ENCODE measurements around the gene EEF1AKMT4.
"Not testable (repeated sequence)": the region's sequence is repeated elsewhere in the genome, so short reads cannot be mapped to it uniquely, and the experiment has no call there.

The EEF1AKMT4 gene

GRCh38 chr3:184259878-184260723 lies 10.6 kb downstream of the EEF1AKMT4 start:
- FAIRE-seq (no peak), DNase-seq (ENCODE audit: low spot score) (no peak)

GRCh38 chr3:184260724-184261269 lies 11.3 kb downstream of the EEF1AKMT4 start:
- DNase-seq (ENCODE audit: low spot score) (no peak), FAIRE-seq (no peak)

- DNase-seq (ENCODE audit: low spot score) (peak; percentile 53), FAIRE-seq (no peak)
These were observed 11.9 kb downstream of the EEF1AKMT4 start, which contains the start of gene CAMK2N2 for GRCh38 chr3:184261270-184261853. Gene CAMK2N2 (minus strand): TSS chr3:184261553. CDS start chr3:184261285, 268 bp downstream.

GRCh38 chr3:184261854-184262763 lies 12.6 kb downstream of the EEF1AKMT4 start:
- DNase-seq (ENCODE audit: low spot score) (no peak), FAIRE-seq (no peak)

- no peak for FAIRE-seq
- no peak for DNase-seq (ENCODE audit: low spot score)
These were observed 13.3 kb downstream of the EEF1AKMT4 start for GRCh38 chr3:184262764-184263179.

- DNase-seq (ENCODE audit: low spot score); FAIRE-seq: not testable (repeated sequence)
These were observed 17.8 kb downstream of the EEF1AKMT4 start for GRCh38 chr3:184267249-184267648.

- FAIRE-seq (no peak), DNase-seq (ENCODE audit: low spot score) (no peak)
These were observed 22.8 kb downstream of the EEF1AKMT4 start for GRCh38 chr3:184272269-184272668.

- FAIRE-seq (no peak), DNase-seq (ENCODE audit: low spot score) (no peak)
These were observed 25.9 kb downstream of the EEF1AKMT4 start for GRCh38 chr3:184275381-184275701.

GRCh38 chr3:184275961-184276910 lies 26.8 kb downstream of the EEF1AKMT4 start, which contains the start of gene ECE2:
Gene ECE2 (plus strand): TSS chr3:184276022. CDS start chr3:184276154, 132 bp downstream.
- FAIRE-seq (no peak), DNase-seq (ENCODE audit: low spot score) (no peak)

- FAIRE-seq (no peak), DNase-seq (ENCODE audit: low spot score) (no peak)
These were observed 27.9 kb downstream of the EEF1AKMT4 start for GRCh38 chr3:184277366-184277765.

GRCh38 chr3:184282941-184283340 lies 33.5 kb downstream of the EEF1AKMT4 start:
- FAIRE-seq = no peak
- no peak for DNase-seq (ENCODE audit: low spot score)

- DNase-seq (ENCODE audit: low spot score) = no peak
- FAIRE-seq = no peak
These were observed 34.2 kb downstream of the EEF1AKMT4 start for GRCh38 chr3:184283681-184284080.

GRCh38 chr3:184284696-184285095 lies 35.2 kb downstream of the EEF1AKMT4 start:
- DNase-seq (ENCODE audit: low spot score) (peak; percentile 52), FAIRE-seq (no peak)

GRCh38 chr3:184289426-184289938 lies 40.0 kb downstream of the EEF1AKMT4 start:
- FAIRE-seq (no peak), DNase-seq (ENCODE audit: low spot score) (peak; percentile 27)

GRCh38 chr3:184290331-184290730 lies 40.9 kb downstream of the EEF1AKMT4 start:
- FAIRE-seq (no peak), DNase-seq (ENCODE audit: low spot score) (no peak)

- FAIRE-seq (no peak), DNase-seq (ENCODE audit: low spot score) (no peak)
These were observed 41.7 kb downstream of the EEF1AKMT4 start for GRCh38 chr3:184291044-184291737.

- FAIRE-seq (no peak), DNase-seq (ENCODE audit: low spot score) (no peak)
These were observed 42.4 kb downstream of the EEF1AKMT4 start for GRCh38 chr3:184291738-184292445.

GRCh38 chr3:184295771-184296170 lies 46.3 kb downstream of the EEF1AKMT4 start:
- no peak for DNase-seq (ENCODE audit: low spot score)
- FAIRE-seq = no peak

GRCh38 chr3:184296616-184297015 lies 47.1 kb downstream of the EEF1AKMT4 start:
- no peak for FAIRE-seq

More at GRCh38 chr3:184296616-184297015, 47.1 kb downstream of the EEF1AKMT4 start:
- no peak for DNase-seq (ENCODE audit: low spot score)

Data from RCC 7860 (cell line).